Spleen (tissue), 7 donors: ENCODE results near the gene SMLR1.
A peak's percentile ranks its signal among the peaks of the same experiment; 100 is the strongest.

Experiments used
- POLR2A ChIP-seq, 3 donors: fragments of 450-650 bp; IDR thresholded peaks; one replicate each; pipeline ENCODE4 v1.5.1; 2017; ENCODE audit warnings: antibody characterized with exemption in 3 of 3, mild to moderate bottlenecking in 1 of 3
- POLR2AphosphoS5 ChIP-seq, 3 donors: sonication (generic); formaldehyde crosslinking; IDR thresholded peaks; one replicate each; pipeline ENCODE4 v1.5.1; 2017; ENCODE audit warnings: antibody characterized with exemption in 3 of 3
- TF ChIP-seq, protein P1 (sequence below), 11 experiments: fragments of 200-600 bp in 7 of 11; fragments of 450-650 bp in 4 of 11; sonication (generic) in 4 of 11; IDR thresholded peaks in 8 of 11; conservative IDR thresholded peaks in 3 of 11; 1 replicate in 7 of 11; 2 replicates in 4 of 11; pipeline versions ENCODE4 v1.4.0 to v1.8.0; 2016 to 2021; ENCODE audit warnings: antibody characterized with exemption in 11 of 11, inconsistent platforms in 4 of 11, mild to moderate bottlenecking in 1 of 11
- donor health status: DM: no; HTN: no; CAD: no; lungs with moderate emphysema.
- donor health status: DM: no; HTN: no; CAD: no.
- donor health status: DM: no; HTN: no; CAD: no.

DNA sequence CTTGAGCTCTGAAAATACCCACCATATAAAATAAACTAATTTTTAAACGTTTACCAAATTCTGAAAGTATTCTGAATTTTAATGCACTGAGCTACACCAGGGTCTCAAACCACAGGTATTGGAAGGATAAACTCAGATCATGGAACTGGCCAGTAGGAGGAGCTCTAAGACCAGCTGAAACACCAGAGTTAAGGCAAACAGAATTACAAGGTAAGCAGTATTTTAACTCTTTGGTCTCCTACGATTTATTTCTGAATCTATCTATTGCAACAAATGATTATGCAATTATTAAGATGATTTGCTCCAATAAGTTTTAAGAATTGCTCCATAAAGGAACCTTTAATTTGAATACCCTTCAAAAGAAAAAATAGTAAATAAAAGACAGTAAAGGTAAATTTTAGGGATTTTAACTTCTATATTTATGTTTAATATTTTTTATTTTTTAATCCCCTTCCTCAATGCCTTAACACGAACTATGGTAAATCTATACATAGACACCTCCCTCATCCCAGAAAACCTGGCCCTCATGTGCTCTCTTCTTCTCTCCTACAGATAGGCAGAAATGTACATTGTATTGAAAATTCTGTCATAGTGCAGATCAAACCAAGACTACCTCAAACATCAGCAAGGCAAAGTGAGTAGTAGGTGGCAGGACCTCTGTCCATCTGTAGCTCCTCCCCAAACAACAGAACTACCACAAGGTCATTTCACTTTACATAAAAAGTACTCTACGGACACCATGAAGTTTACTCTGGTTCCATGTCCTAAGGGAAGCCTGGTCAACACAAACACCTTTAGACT is 58.4 kb downstream of the SMLR1 start:
- TF ChIP-seq, protein P1, sequence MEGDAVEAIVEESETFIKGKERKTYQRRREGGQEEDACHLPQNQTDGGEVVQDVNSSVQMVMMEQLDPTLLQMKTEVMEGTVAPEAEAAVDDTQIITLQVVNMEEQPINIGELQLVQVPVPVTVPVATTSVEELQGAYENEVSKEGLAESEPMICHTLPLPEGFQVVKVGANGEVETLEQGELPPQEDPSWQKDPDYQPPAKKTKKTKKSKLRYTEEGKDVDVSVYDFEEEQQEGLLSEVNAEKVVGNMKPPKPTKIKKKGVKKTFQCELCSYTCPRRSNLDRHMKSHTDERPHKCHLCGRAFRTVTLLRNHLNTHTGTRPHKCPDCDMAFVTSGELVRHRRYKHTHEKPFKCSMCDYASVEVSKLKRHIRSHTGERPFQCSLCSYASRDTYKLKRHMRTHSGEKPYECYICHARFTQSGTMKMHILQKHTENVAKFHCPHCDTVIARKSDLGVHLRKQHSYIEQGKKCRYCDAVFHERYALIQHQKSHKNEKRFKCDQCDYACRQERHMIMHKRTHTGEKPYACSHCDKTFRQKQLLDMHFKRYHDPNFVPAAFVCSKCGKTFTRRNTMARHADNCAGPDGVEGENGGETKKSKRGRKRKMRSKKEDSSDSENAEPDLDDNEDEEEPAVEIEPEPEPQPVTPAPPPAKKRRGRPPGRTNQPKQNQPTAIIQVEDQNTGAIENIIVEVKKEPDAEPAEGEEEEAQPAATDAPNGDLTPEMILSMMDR (IDR thresholded peaks at IDR 0.05 in 8 of 11, conservative IDR thresholded peaks at IDR 0.05 in 3 of 11) = peak in 10 of 11 experiments; percentile 64 to 94 (median 84)
- TF ChIP-seq POLR2AphosphoS5 (IDR thresholded peaks at IDR 0.05) = no peak
- TF ChIP-seq POLR2A (IDR thresholded peaks at IDR 0.05) = no peak
